MCF 10A (cell line): ENCODE data around the gene RAP1GAP2. TPM values are rescaled to one million over a fixed set of nuclear protein-coding genes. Genes with fewer than 3 reads are reported as not detected.

Experiments used
- BruUV-seq: library from RNA; stranded (reverse); fragments of 400-500 nt; replicated peaks from 2 replicates; lab custom pipeline; 2021; lab: Mats Ljungman, UMichigan
- CTCF ChIA-PET: fragments of 300-600 bp; sonication (Branson Sonifier 250); formaldehyde crosslinking; extraction: SDS; loops from one replicate; lab custom pipeline; 2021; ENCODE audit warnings: antibody characterized with exemption, inconsistent platforms; lab: Yijun Ruan, JAX
- POLR2A ChIA-PET: fragments of 300-600, 350-650 bp; sonication (Branson Sonifier 250); formaldehyde crosslinking; extraction: SDS; loops from one replicate; lab custom pipeline; 2020; ENCODE audit warnings: antibody characterized with exemption, inconsistent platforms; lab: Yijun Ruan, JAX
- DNase-seq: peaks from one replicate; pipeline ENCODE4 v3.0.0-alpha.2; 2018; ENCODE audit not compliant: unreplicated experiment
- H3K27ac Mint-ChIP-seq: one replicate; pipeline ENCODE4 v1.8.0; 2022; ENCODE audit warnings: mild to moderate bottlenecking, low read depth, mixed read lengths; ENCODE audit not compliant: unreplicated experiment
- H3K27me3 Mint-ChIP-seq: one replicate; pipeline ENCODE4 v1.8.0; 2022; ENCODE audit warnings: mixed read lengths; ENCODE audit not compliant: insufficient read depth, unreplicated experiment
- H3K36me3 Mint-ChIP-seq: one replicate; pipeline ENCODE4 v1.8.0; 2022; ENCODE audit warnings: mild to moderate bottlenecking, moderate library complexity, mixed read lengths; ENCODE audit not compliant: insufficient read depth, unreplicated experiment
- H3K4me1 Mint-ChIP-seq: one replicate; pipeline ENCODE4 v1.8.0; 2022; ENCODE audit warnings: mixed read lengths; ENCODE audit not compliant: insufficient read depth, unreplicated experiment
- H3K4me3 Mint-ChIP-seq: one replicate; pipeline ENCODE4 v1.8.0; 2022; ENCODE audit warnings: mild to moderate bottlenecking, moderate library complexity, mixed read lengths; ENCODE audit not compliant: unreplicated experiment
- H3K9me3 Mint-ChIP-seq: one replicate; pipeline ENCODE4 v1.8.0; 2022; ENCODE audit warnings: mixed read lengths; ENCODE audit not compliant: unreplicated experiment
- CTCF ChIP-seq: fragments of 200-600 bp; IDR thresholded peaks from one replicate; pipeline ENCODE4 v1.8.0; 2022; ENCODE audit warnings: antibody characterized with exemption, mild to moderate bottlenecking; ENCODE audit not compliant: unreplicated experiment
- intact Hi-C: fragments of 100-400 bp; cut with micrococcal nuclease; formaldehyde crosslinking; loops from 2 replicates; pipeline ENCODE4 v1.14.1; 2022
- total RNA-seq: library from RNA; stranded (reverse); gene quantifications from 2 replicates; pipeline ENCODE4 v1.2.3, GENCODE V29; 2022

The RAP1GAP2 gene
- total RNA-seq, 1 experiment from 2014 or later = 40.2 TPM

GRCh38 chr17:2967515-2967914 lies 171.3 kb downstream of the RAP1GAP2 start:
- no TSS peak for BruUV-seq
- peaks cover 10% of the 10 kb centered on the region for H3K36me3 Mint-ChIP-seq
- H3K4me1 Mint-ChIP-seq = peaks cover 11% of the 10 kb centered on the region
- ChIA-PET POLR2A (interaction anchor here (0.8 kb wide), 1 partner anchor 114 kb away, joined by 3 read pairs; no protein-coding TSS in a partner anchor), CTCF (interaction anchor here (0.6 kb wide), 1 partner anchor 53 kb away, joined by 3 read pairs; no protein-coding TSS in a partner anchor)
- intact Hi-C loops = no loop called here
- peaks cover 6% of the 10 kb centered on the region for H3K9me3 Mint-ChIP-seq
- no peak overlapping the region for H3K4me3 Mint-ChIP-seq
- no peaks in the 10 kb centered on the region for H3K27me3 Mint-ChIP-seq
- TF ChIP-seq CTCF = no peak
- DNase-seq = no peak
- no peak overlapping the region for H3K27ac Mint-ChIP-seq

- peaks cover 6% of the 10 kb centered on the region for H3K9me3 Mint-ChIP-seq
- ChIA-PET POLR2A (interaction anchor here (1.0 kb wide), 1 partner anchor 11 kb away, joined by 3 read pairs; no protein-coding TSS in a partner anchor), CTCF (interaction anchor here (0.8 to 1.2 kb wide), 2 partner anchors 41 kb away, joined by 3 to 4 read pairs; no protein-coding TSS in a partner anchor)
- intact Hi-C loops = no loop called here
- no peaks in the 10 kb centered on the region for H3K27me3 Mint-ChIP-seq
- H3K4me3 Mint-ChIP-seq = no peak overlapping the region
- TF ChIP-seq CTCF = no peak
- BruUV-seq = no TSS peak
- H3K27ac Mint-ChIP-seq = no peak overlapping the region
- no peaks in the 10 kb centered on the region for H3K36me3 Mint-ChIP-seq
- DNase-seq = no peak
- H3K4me1 Mint-ChIP-seq = peaks cover 5% of the 10 kb centered on the region
Measured at GRCh38 chr17:2971851-2972250, 175.6 kb downstream of the RAP1GAP2 start.

- no peaks in the 10 kb centered on the region for H3K27me3 Mint-ChIP-seq
- POLR2A ChIA-PET = no interaction called here
- H3K4me3 Mint-ChIP-seq = no peak overlapping the region
- CTCF ChIA-PET = interaction anchor here (0.6 to 1.2 kb wide), 3 partner anchors 40 to 672 kb away, joined by 3 to 4 read pairs (median 3); no protein-coding TSS in a partner anchor
- no peaks in the 10 kb centered on the region for H3K36me3 Mint-ChIP-seq
- intact Hi-C loops = no loop called here
- no peak overlapping the region for H3K27ac Mint-ChIP-seq
- no peak for TF ChIP-seq CTCF
- BruUV-seq = no TSS peak
- H3K9me3 Mint-ChIP-seq = peaks cover 6% of the 10 kb centered on the region
- no peak for DNase-seq
- peaks cover 5% of the 10 kb centered on the region for H3K4me1 Mint-ChIP-seq
Measured at GRCh38 chr17:2972749-2973148, 176.5 kb downstream of the RAP1GAP2 start.

GRCh38 chr17:2974347-2974746 lies 178.1 kb downstream of the RAP1GAP2 start:
- TF ChIP-seq CTCF = no peak
- peaks cover 5% of the 10 kb centered on the region for H3K4me1 Mint-ChIP-seq
- CTCF ChIA-PET = interaction anchor here (0.5 to 1.1 kb wide), 2 partner anchors 48 to 75 kb away, joined by 3 read pairs; no protein-coding TSS in a partner anchor

More at GRCh38 chr17:2974347-2974746, 178.1 kb downstream of the RAP1GAP2 start:
- no peak overlapping the region for H3K27ac Mint-ChIP-seq
- intact Hi-C loops = no loop called here
- H3K9me3 Mint-ChIP-seq = no peaks in the 10 kb centered on the region
- no TSS peak for BruUV-seq
- no peak for DNase-seq
- H3K27me3 Mint-ChIP-seq = no peaks in the 10 kb centered on the region
- no peaks in the 10 kb centered on the region for H3K36me3 Mint-ChIP-seq
- POLR2A ChIA-PET = interaction anchor here (0.6 to 2.3 kb wide), 5 partner anchors 9 to 19 kb away, joined by 3 to 12 read pairs (median 3); no protein-coding TSS in a partner anchor
- no peak overlapping the region for H3K4me3 Mint-ChIP-seq
